A673 (cell line): ENCODE data around the gene PLCG1. TPM values are rescaled to one million over a fixed set of nuclear protein-coding genes. Genes with fewer than 3 reads are reported as not detected.

Experiments
- BruUV-seq: library from RNA; stranded (reverse); fragments of 400-500 nt; replicated peaks from 2 replicates; lab custom pipeline; 2021; lab: Mats Ljungman, UMichigan
- CTCF ChIA-PET: fragments of 300-600 bp; sonication (Branson Sonifier 250); formaldehyde crosslinking; loops from one replicate; lab custom pipeline; 2022; ENCODE audit warnings: antibody characterized with exemption; lab: Charles Lee
- POLR2A ChIA-PET: fragments of 300-600 bp; sonication (Branson Sonifier 250); formaldehyde crosslinking; loops from one replicate; lab custom pipeline; 2022; ENCODE audit warnings: antibody characterized with exemption; ENCODE audit not compliant: low non-redundant PET; lab: Charles Lee
- DNase-seq: peaks from one replicate; pipeline ENCODE4 v3.0.0-alpha.2; 2015; ENCODE audit warnings: low spot score
- H3K27ac ChIP-seq: fragments of 200-600 bp; sonication (generic); 2 replicates; pipeline ENCODE4 v1.5.1; 2016; ENCODE audit warnings: mixed run types, low read depth, mild to moderate bottlenecking, mixed read lengths, antibody characterized with exemption, low read length; ENCODE audit not compliant: poor library complexity, severe bottlenecking
- H3K27me3 ChIP-seq: fragments of 200-600 bp; sonication (generic); replicated peaks from 2 replicates; pipeline ENCODE4 v1.6.1; 2017; ENCODE audit warnings: mixed run types, low read depth, mild to moderate bottlenecking, mixed read lengths, antibody characterized with exemption, low read length; ENCODE audit not compliant: insufficient read depth, poor library complexity
- H3K36me3 ChIP-seq: fragments of 200-600 bp; sonication (generic); 2 replicates; pipeline ENCODE4 v1.6.1; 2016; ENCODE audit warnings: mixed run types, mild to moderate bottlenecking, mixed read lengths, antibody characterized with exemption, low read length; ENCODE audit not compliant: insufficient read depth, poor library complexity, severe bottlenecking
- H3K4me1 ChIP-seq: fragments of 200-600 bp; sonication (generic); 2 replicates; pipeline ENCODE4 v1.6.1; 2017; ENCODE audit warnings: mixed run types, mild to moderate bottlenecking, mixed read lengths, antibody characterized with exemption, low read length; ENCODE audit not compliant: insufficient read depth, poor library complexity, severe bottlenecking
- H3K4me3 ChIP-seq: fragments of 200-600 bp; sonication (generic); 2 replicates; pipeline ENCODE4 v1.5.1; 2016; ENCODE audit warnings: low read depth, mixed run types, mild to moderate bottlenecking, mixed read lengths, low read length; ENCODE audit not compliant: poor library complexity, severe bottlenecking
- H3K9me3 ChIP-seq: fragments of 200-600 bp; sonication (generic); 2 replicates; pipeline ENCODE4 v1.6.1; 2016; ENCODE audit warnings: mixed run types, low read depth, mild to moderate bottlenecking, mixed read lengths, antibody characterized with exemption, low read length; ENCODE audit not compliant: poor library complexity, severe bottlenecking
- EZH2 ChIP-seq: fragments of 200-600 bp; sonication (generic); IDR thresholded peaks from 2 replicates; pipeline ENCODE4 v1.6.1; 2017; ENCODE audit warnings: borderline replicate concordance, low read depth, mild to moderate bottlenecking, mixed read lengths, antibody characterized with exemption, low read length; ENCODE audit not compliant: poor library complexity, severe bottlenecking
- intact Hi-C: fragments of 100-400 bp; cut with micrococcal nuclease; formaldehyde crosslinking; loops from one replicate; pipeline ENCODE4 v1.10.0; 2022; ENCODE audit not compliant: unreplicated experiment
- total RNA-seq: library from RNA; stranded (reverse); gene quantifications from 2 replicates; pipeline ENCODE4 v1.2.3, GENCODE V29; 2021
- TF ChIP-seq, protein P1 (sequence below): fragments of 300-800, 200-600 bp; sonication (generic); conservative IDR thresholded peaks from 2 replicates; pipeline ENCODE4 v1.5.1; 2017; ENCODE audit warnings: low read depth, mild to moderate bottlenecking, antibody characterized with exemption, low read length, moderate library complexity, mixed read lengths

PLCG1 gene
- total RNA-seq, 1 experiment from 2014 or later: 146 TPM

DNA sequence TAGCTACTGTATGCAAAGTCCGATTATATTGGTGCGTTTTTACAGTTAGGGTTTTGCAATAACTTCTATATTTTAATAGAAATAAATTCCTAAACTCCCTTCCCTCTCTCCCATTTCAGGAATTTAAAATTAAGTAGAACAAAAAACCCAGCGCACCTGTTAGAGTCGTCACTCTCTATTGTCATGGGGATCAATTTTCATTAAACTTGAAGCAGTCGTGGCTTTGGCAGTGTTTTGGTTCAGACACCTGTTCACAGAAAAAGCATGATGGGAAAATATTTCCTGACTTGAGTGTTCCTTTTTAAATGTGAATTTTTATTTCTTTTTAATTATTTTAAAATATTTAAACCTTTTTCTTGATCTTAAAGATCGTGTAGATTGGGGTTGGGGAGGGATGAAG, 13.7 kb upstream of the PLCG1 start:
- no peak overlapping the region for H3K27ac ChIP-seq
- ChIA-PET CTCF (no interaction called here), POLR2A (no interaction called here)
- no TSS peak for BruUV-seq
- H3K4me1 ChIP-seq: no peaks in the 10 kb centered on the region
- DNase-seq: no peak
- peaks cover 70% of the 10 kb centered on the region for H3K36me3 ChIP-seq
- no peaks in the 10 kb centered on the region for H3K9me3 ChIP-seq
- no peak overlapping the region for H3K4me3 ChIP-seq
- TF ChIP-seq, protein P1, sequence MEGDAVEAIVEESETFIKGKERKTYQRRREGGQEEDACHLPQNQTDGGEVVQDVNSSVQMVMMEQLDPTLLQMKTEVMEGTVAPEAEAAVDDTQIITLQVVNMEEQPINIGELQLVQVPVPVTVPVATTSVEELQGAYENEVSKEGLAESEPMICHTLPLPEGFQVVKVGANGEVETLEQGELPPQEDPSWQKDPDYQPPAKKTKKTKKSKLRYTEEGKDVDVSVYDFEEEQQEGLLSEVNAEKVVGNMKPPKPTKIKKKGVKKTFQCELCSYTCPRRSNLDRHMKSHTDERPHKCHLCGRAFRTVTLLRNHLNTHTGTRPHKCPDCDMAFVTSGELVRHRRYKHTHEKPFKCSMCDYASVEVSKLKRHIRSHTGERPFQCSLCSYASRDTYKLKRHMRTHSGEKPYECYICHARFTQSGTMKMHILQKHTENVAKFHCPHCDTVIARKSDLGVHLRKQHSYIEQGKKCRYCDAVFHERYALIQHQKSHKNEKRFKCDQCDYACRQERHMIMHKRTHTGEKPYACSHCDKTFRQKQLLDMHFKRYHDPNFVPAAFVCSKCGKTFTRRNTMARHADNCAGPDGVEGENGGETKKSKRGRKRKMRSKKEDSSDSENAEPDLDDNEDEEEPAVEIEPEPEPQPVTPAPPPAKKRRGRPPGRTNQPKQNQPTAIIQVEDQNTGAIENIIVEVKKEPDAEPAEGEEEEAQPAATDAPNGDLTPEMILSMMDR: no peak
- no peak for TF ChIP-seq EZH2
- no peaks in the 10 kb centered on the region for H3K27me3 ChIP-seq
- intact Hi-C loops: no loop called here

DNA sequence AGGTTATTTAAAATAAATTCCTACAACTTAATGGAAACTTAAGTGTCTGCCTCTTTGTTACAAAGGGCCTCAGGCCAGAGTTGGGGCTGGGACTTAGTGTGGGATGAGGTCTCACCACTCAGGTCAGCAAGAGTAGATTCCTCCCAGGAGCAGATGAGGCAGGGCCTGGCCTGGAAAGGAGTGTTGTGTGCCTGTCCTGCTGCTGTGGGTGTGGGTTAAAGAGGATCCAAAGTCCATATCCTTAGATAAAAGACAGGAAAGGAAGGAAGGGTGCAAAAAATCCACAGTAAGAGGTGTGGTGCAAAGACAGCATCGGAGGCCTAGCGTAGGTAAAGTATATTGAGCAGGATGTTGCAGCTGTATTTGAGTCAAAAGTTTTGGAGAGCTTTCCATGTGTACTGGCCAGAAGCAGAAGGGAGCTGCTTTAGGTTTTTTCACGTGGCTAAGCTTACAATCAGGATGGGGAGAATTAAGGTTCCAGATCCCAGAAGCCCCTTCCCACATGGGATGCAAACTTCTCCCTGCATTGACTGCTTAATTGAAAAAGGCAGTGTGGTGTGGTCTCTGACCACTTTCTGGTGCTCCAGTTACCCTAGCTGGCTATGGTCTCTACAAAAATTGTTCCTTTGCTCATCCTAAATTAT, 12.8 kb upstream of the PLCG1 start:
- POLR2A ChIA-PET: no interaction called here
- CTCF ChIA-PET: no interaction called here
- H3K36me3 ChIP-seq: peaks cover 60% of the 10 kb centered on the region
- no TSS peak for BruUV-seq
- intact Hi-C loops: no loop called here
- H3K27me3 ChIP-seq: no peaks in the 10 kb centered on the region
- DNase-seq: no peak
- TF ChIP-seq EZH2: no peak
- TF ChIP-seq, protein P1: no peak
- no peaks in the 10 kb centered on the region for H3K9me3 ChIP-seq
- no peaks in the 10 kb centered on the region for H3K4me1 ChIP-seq
- H3K4me3 ChIP-seq: no peak overlapping the region
- no peak overlapping the region for H3K27ac ChIP-seq

DNA sequence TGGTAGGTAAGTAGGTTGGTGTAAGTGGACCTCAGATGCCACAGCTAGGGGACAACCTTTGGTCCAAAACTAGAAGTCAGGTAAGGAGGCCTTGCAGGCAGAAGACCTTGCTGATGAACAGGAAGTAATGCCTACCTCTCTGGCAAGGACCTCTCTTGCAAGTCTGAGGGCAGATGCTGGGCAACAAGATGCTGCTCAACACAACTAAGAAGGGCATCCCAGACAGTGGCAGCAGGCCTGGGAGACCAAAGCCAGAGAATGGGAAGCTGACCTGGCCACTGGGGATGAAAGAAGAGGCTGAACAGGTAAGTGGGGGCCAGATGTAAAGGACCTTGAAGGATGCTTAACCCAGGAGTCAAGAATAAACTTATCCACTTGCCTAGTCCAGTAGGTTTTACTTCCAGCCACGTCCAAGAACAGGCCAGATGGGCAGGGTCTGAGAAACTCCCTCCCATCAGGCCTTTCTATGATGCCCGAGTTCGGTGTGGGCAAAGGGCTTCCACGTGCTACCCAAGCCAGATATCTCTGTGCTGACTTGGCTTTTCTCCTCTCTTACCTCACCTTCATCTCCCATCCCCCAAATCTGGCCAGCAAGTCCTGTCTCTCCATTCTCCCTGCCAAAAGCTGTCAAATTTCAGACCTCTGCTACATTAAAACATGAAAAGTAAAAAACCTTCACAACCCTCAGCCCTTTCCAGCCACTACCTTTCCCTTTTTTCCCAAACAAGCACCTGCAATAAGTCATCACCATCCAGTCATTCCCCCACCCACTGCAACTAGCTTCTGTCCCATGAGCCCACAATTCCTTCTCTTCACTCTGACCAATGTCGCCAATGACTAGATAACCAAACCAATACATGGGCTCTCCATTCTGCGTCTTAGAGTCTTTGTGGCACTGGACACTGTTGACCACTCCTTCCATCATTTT, 11.5 kb upstream of the PLCG1 start:
- TF ChIP-seq EZH2: no peak
- TF ChIP-seq, protein P1: no peak
- ChIA-PET CTCF (no interaction called here), POLR2A (no interaction called here)
- intact Hi-C loops: no loop called here
- H3K4me3 ChIP-seq: no peak overlapping the region
- no TSS peak for BruUV-seq
- no peaks in the 10 kb centered on the region for H3K9me3 ChIP-seq
- H3K36me3 ChIP-seq: peaks cover 53% of the 10 kb centered on the region
- DNase-seq: no peak
- no peaks in the 10 kb centered on the region for H3K4me1 ChIP-seq
- no peak overlapping the region for H3K27ac ChIP-seq
- H3K27me3 ChIP-seq: no peaks in the 10 kb centered on the region
